HPDE6-E6E7 (cell line): Measurements from ENCODE around the gene EZH1.

Experiments
- DNase-seq: peaks from one replicate; pipeline ENCODE4 v3.0.0; 2011; ENCODE audit warnings: missing footprints; ENCODE audit errors: extremely low spot score

EZH1 gene

GRCh38 chr17:42682722-42683403 lies 62.0 kb downstream of the EZH1 start:
- no peak for DNase-seq

GRCh38 chr17:42681976-42682721 lies 62.7 kb downstream of the EZH1 start, which contains the start of gene CNTNAP1:
Gene CNTNAP1, plus strand, starts transcription at chr17:42682531. Its CDS starts 299 bp downstream, at chr17:42682830.
- no peak for DNase-seq

GRCh38 chr17:42680331-42680808 lies 64.5 kb downstream of the EZH1 start:
- DNase-seq, result no peak

GRCh38 chr17:42679492-42680330 lies 65.1 kb downstream of the EZH1 start:
- peak; percentile 80 for DNase-seq

DNA sequence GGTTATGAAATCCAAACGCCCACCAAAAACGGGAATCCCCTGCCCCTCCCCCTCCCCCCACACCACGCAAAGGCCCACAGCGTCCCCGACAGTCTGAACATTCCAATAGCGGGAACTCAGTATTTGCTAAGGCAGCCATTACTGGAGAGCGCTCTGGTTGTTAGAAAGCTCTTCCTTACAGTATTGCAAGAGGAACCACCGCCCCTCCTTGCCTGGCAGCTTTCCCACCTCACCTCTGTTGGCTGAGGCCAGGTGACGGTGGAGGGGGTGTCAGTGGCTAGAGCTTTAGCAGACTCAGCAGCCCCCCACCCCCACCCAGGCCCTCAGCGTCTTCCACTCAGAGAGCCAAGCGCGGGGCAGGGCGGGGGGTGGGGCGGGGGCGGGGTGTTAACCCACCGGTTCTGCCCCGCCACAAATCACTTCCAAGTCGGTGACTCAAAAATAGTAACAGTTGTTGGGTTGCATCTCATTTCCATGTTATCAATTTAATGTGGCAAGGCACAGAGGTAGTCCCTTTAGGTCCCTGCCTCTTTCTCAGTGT lies 65.8 kb downstream of the EZH1 start:
- DNase-seq, result no peak

- peak; percentile 76 for DNase-seq
Measured at GRCh38 chr17:42677921-42678781, 66.7 kb downstream of the EZH1 start.

GRCh38 chr17:42677012-42677857 lies 67.6 kb downstream of the EZH1 start:
- peak; percentile 98 for DNase-seq

- DNase-seq, result no peak
Measured at GRCh38 chr17:42676424-42677011, 68.3 kb downstream of the EZH1 start, which contains the start of gene PLEKHH3. Gene PLEKHH3, minus strand, starts transcription at chr17:42676994. Its CDS starts 431 bp downstream, at chr17:42676563.

GRCh38 chr17:42675965-42676423 lies 68.8 kb downstream of the EZH1 start:
- DNase-seq, result no peak

DNA sequence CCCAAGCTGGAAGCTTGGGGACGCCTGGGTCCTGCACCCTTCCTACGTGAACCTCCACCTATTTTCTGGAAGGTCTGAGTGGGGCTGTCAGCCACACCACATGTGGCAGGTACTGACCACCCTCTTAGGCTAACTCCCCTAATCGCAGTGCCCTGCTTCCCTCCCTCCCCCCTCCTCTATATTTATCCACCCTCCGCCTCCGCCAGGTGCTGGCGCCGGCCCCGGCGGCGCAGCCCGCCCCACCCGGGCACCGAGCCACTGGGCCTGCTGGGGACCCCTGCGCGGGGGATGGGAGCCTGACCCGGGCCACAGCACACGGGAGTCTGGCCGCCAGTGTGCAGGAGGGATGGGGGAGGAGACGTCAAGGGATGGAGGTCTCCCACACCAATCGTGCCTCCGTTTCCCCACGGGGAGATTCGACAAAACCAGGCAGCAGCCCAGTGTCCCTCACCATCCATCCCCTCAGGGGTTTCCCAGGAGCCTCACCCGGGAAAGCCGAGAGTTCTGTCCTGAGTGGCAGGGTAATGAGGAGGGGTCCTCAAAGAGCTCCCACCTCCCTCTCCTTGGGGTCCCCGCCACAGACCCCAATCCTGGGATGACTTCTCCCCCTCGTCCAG lies 69.4 kb downstream of the EZH1 start:
- no peak for DNase-seq

DNA sequence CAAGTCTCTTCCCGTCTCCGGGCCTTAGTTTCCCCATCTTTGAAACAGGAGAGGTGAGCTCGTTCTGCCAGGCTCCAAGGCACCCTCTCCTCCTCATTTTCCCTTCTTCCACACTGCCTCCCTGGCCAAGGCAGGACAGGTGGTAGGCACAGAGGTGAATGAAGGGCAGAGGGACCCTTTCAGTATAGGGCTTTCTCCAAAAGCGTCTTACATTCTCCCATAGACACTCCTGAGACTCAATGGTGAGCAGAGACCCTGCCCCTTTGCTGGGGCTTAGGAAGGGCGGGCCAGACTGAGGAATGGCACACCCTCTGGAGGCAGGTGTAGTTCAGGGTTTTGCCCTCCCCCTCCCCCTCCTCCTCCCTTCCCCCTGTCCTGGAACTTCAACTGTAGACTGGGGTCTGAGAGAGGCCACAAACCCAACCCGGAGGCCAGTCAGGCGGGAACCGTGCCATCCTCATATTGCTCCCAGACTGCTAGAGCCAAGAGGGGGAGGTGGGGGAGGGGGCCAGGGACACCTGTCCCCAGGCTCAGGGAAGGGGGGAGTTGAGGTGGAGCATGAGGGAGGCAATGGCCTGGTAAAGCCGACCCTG lies 70.0 kb downstream of the EZH1 start:
- no peak for DNase-seq

DNA sequence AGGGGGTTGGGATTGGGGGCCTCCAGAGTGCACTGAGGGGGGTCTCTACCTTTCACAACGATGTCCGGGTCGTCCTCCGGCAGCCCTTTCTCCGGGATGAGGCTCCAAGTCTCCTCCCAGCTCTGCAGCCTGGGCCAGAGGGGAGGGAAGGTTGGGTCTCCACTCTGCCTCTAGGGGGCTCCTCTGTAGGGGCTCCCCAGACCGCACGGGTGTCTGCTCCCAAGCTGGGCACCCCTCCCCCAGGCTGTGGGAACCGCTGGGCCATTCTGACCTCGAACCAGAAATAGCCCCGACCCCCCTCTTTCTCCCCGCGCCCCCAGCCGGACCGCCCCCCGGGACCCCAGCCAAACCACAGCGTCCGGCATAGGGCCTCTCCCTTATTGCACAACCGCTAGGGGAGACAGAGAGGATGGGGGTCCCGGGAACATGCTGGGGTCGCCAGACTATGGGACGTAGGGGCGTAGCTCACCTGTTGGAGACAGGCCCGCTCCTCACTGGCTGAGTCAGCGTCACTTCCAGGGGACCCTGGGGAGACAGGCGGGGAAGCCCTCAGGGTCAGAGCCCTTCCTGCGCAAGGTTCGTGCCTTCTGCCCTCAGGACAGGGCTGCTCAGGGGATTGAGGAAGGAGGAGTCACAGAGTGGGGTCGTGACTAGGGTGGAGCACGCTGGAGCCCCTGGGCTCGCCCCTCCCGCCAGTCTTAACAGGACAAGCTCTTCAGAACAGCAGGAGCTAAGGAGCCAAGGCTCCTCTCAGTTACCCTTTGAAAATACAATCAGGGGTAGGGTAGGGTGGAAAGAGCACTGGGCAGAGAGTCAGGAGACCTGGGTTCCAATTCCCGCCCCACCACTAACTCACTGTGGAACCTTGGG lies 70.7 kb downstream of the EZH1 start:
- no peak for DNase-seq

GRCh38 chr17:42673266-42673884 lies 71.5 kb downstream of the EZH1 start:
- no peak for DNase-seq

DNA sequence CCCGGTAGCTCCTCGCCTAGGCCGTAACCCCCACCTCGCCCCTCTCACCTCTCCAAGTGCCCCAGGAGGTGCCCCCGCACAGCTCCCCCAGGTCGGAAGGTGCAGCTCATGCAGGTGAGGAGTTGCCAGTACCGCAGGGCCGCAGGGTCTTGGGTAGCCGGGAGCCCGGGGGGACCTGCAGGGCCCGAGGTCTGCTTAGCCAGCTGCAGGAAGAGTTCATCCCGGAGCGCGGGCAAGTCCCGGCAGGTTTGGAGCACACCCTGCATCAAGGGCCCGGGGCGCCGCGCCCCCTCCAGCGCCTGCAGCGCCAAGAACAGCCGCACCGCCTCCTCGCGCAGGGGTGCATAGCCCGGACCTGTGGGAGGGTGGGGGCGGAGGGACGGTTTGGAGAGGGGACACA lies 72.8 kb downstream of the EZH1 start:
- no peak for DNase-seq

DNA sequence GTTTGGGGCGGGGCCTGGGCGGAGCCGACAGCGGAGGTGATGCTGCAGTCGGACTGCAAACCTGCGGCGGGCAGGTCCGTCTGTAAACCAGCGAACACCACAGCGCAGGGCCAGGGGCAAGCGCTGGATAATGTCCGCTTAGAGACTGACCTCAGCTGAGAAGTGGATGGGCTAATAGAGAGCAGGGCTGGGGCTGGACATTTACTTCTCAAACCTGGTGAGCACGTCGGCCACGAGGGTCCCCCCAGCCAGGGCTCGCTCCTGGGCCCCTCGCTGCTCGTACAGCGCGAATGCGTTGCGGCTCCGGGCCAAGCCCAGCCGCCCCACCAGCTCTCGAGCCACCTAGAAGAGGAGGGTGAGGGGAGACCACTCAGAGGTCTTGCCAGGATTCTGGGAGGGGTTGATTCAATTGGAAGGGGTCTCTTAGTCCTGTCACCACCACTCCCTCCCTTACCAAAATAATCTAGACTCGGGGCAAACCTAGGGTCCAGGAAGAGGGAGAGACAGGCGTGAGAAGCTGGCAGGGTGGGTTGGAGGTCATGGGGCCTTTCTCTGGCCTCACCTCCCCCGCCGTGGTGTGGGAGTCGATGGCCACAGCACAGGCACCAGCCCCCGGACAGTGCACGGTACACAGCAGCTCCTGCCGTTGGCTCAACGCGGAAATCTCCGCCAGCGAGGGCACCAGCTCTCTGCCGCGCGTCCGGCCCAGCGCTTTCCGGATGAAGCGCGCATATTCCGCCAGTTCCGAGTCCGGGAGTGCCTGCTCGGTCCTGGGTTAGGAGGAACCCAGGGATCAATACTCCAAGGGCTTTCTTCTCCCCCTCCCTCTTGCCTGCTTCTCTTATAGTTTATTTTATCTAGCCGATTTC lies 73.8 kb downstream of the EZH1 start:
- no peak for DNase-seq
